Measurements from ENCODE around the gene TMPRSS11D.

The TMPRSS11D gene

GRCh38 chr4:67883902-67884301 is at the start of gene TMPRSS11D:
TMPRSS11D (minus strand) TSS chr4:67884002; CDS start chr4:67883933, 69 bp downstream.
- no peak for DNase-seq

- no peak for DNase-seq
These were observed 49.2 kb upstream of the TMPRSS11D start for GRCh38 chr4:67933038-67933437.

- DNase-seq: no peak
These were observed 47.5 kb upstream of the TMPRSS11D start for GRCh38 chr4:67931256-67931655.

- DNase-seq: no peak
These were observed 45.6 kb upstream of the TMPRSS11D start for GRCh38 chr4:67929426-67929825.

GRCh38 chr4:67928546-67928945 is 44.7 kb upstream of the TMPRSS11D start:
- DNase-seq: no peak

- DNase-seq: no peak
These were observed 43.4 kb upstream of the TMPRSS11D start for GRCh38 chr4:67927251-67927650.

GRCh38 chr4:67926485-67926884 is 42.7 kb upstream of the TMPRSS11D start:
- DNase-seq: no peak

GRCh38 chr4:67922697-67923096 is 38.9 kb upstream of the TMPRSS11D start:
- DNase-seq: no peak

- no peak for DNase-seq
These were observed 34.6 kb upstream of the TMPRSS11D start for GRCh38 chr4:67918428-67918827.

GRCh38 chr4:67915400-67915966 is 31.7 kb upstream of the TMPRSS11D start:
- no peak for DNase-seq

- no peak for DNase-seq
These were observed 28.3 kb upstream of the TMPRSS11D start for GRCh38 chr4:67912080-67912479.

GRCh38 chr4:67911638-67912037 is 27.8 kb upstream of the TMPRSS11D start:
- DNase-seq: no peak

- DNase-seq: no peak
These were observed 27.3 kb upstream of the TMPRSS11D start for GRCh38 chr4:67911141-67911540.

GRCh38 chr4:67910585-67910905 is 26.7 kb upstream of the TMPRSS11D start:
- no peak for DNase-seq

GRCh38 chr4:67909905-67910584 is 26.2 kb upstream of the TMPRSS11D start:
- DNase-seq: no peak

- DNase-seq: no peak
These were observed 23.8 kb upstream of the TMPRSS11D start for GRCh38 chr4:67907650-67908049.

GRCh38 chr4:67899096-67899495 is 15.3 kb upstream of the TMPRSS11D start:
- DNase-seq: no peak

- DNase-seq: no peak
These were observed 13.9 kb upstream of the TMPRSS11D start for GRCh38 chr4:67897686-67898085.

GRCh38 chr4:67896421-67897065 is 12.7 kb upstream of the TMPRSS11D start:
- no peak for DNase-seq

GRCh38 chr4:67894659-67895058 is 10.9 kb upstream of the TMPRSS11D start:
- DNase-seq: no peak

GRCh38 chr4:67892905-67893304 is 9.1 kb upstream of the TMPRSS11D start:
- no peak for DNase-seq

GRCh38 chr4:67892253-67892652 is 8.5 kb upstream of the TMPRSS11D start:
- no peak for DNase-seq

- DNase-seq: no peak
These were observed 7.8 kb upstream of the TMPRSS11D start for GRCh38 chr4:67891645-67892044.

- DNase-seq: no peak
These were observed 2.5 kb upstream of the TMPRSS11D start for GRCh38 chr4:67886281-67886680.

GRCh38 chr4:67885762-67886161 is 2.0 kb upstream of the TMPRSS11D start:
- no peak for DNase-seq

All from NCI-H2107 (cell line).